Measurements from ENCODE around the gene IGSF11. TPM values are rescaled to one million over a fixed set of nuclear protein-coding genes. Genes with fewer than 3 reads are reported as not detected.

Gene IGSF11
- polyA plus RNA-seq, 3 donors = not detected

DNA sequence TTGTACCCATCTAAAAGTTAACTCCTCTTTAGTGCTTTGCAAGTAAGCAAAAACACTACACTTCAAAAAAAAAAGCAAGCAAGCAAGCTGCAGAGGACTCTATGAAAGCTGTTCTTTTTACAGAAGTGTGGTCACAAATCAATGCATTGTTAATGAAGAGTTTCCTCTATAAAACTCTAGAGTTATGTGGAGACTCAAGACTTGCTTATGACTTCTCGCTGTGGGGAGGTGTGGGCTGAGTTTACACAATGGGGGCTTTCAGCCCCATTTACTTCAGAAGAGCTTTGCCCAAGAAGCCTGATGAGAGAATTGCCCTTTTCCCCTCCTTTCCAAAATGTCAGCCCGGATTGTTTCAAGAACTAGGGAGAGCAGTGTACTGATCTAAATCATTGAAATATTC lies 144.4 kb downstream of the IGSF11 start:
- H3K4me3 ChIP-seq (replicated peaks in 1 of 3; ENCODE audit: low read depth in 2 of 3, low read length in 3 of 3) = no peak overlapping the region
- no peaks in the 10 kb centered on the region for H3K36me3 Mint-ChIP-seq
- no peaks in the 10 kb centered on the region for H3K9me3 ChIP-seq (replicated peaks in 1 of 2; ENCODE audit: control insufficient read depth in 1 of 2, insufficient read depth in 1 of 2, low read length in 2 of 2)
- no peak overlapping the region for H3K9ac ChIP-seq (ENCODE audit: insufficient read depth, low read length, poor library complexity, severe bottlenecking)
- no peaks in the 10 kb centered on the region for H3K9me3 Mint-ChIP-seq
- H2AFZ ChIP-seq (ENCODE audit: insufficient read depth, low read depth, low read length, poor library complexity, severe bottlenecking) = no peak overlapping the region
- H3K4me1 Mint-ChIP-seq = no peaks in the 10 kb centered on the region
- WGBS (ENCODE audit: insufficient coverage) = no CpG with 5 or more reads among the region's 2 CpGs
- no peaks in the 10 kb centered on the region for H3K27me3 ChIP-seq (ENCODE audit: control insufficient read depth in 2 of 2, insufficient read depth in 2 of 2, low read length in 2 of 2)
- peaks cover 0 to 9% (median 8%) of the 10 kb centered on the region in 3 donors for H3K27me3 Mint-ChIP-seq (ENCODE audit: low read depth in 3 of 3)
- DNase-seq = no peak
- no peak overlapping the region for H3K4me2 ChIP-seq (replicated peaks; ENCODE audit: extremely low read depth, low read length, poor library complexity, severe bottlenecking)
- no peaks in the 10 kb centered on the region for H3K79me2 ChIP-seq (ENCODE audit: insufficient read depth, low read length)
- no peaks in the 10 kb centered on the region for H4K20me1 ChIP-seq (ENCODE audit: insufficient read depth, low read length)
- no peak overlapping the region for H3K27ac ChIP-seq (ENCODE audit: low read depth in 1 of 2, low read length in 2 of 2)
- intact Hi-C loops (cut with micrococcal nuclease) = no loop called here
- H3K36me3 ChIP-seq (replicated peaks in 1 of 2; ENCODE audit: control insufficient read depth in 1 of 2, insufficient read depth in 2 of 2, low read length in 2 of 2) = no peaks in the 10 kb centered on the region
- TF ChIP-seq, protein P1, sequence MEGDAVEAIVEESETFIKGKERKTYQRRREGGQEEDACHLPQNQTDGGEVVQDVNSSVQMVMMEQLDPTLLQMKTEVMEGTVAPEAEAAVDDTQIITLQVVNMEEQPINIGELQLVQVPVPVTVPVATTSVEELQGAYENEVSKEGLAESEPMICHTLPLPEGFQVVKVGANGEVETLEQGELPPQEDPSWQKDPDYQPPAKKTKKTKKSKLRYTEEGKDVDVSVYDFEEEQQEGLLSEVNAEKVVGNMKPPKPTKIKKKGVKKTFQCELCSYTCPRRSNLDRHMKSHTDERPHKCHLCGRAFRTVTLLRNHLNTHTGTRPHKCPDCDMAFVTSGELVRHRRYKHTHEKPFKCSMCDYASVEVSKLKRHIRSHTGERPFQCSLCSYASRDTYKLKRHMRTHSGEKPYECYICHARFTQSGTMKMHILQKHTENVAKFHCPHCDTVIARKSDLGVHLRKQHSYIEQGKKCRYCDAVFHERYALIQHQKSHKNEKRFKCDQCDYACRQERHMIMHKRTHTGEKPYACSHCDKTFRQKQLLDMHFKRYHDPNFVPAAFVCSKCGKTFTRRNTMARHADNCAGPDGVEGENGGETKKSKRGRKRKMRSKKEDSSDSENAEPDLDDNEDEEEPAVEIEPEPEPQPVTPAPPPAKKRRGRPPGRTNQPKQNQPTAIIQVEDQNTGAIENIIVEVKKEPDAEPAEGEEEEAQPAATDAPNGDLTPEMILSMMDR (IDR thresholded peaks at IDR 0.05) = no peak
- no peak overlapping the region for H3K27ac Mint-ChIP-seq
- no peaks in the 10 kb centered on the region for H3K4me1 ChIP-seq (ENCODE audit: control insufficient read depth in 1 of 2, insufficient read depth in 2 of 2, low read length in 2 of 2)
- no peak overlapping the region for H3K4me3 Mint-ChIP-seq

DNA sequence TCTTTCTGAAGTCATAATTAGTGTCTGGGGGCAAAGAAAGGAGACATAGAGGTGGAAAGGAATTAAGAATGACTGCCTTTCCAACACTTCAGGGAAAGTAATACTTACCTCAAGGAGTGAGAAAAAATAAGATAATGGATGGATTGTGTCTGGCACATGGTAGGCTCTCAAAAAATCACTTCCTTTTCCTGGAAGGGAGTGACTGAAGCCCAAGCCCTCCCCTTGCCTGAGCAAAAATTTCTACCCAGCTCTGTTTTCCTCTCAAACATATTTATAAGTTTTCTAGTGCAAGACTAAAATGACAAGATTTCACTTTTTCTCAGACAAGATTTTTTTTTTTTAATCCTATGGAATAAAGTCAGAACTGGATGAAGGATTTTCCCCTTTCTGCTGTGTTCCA lies 145.0 kb downstream of the IGSF11 start:
- no peak for DNase-seq
- Mint-ChIP-seq H3K27me3 (ENCODE audit: low read depth in 3 of 3) (peaks cover 0 to 9% (median 9%) of the 10 kb centered on the region in 3 donors), H3K27ac (no peak overlapping the region), H3K4me1 (no peaks in the 10 kb centered on the region), H3K9me3 (no peaks in the 10 kb centered on the region), H3K4me3 (no peak overlapping the region), H3K36me3 (no peaks in the 10 kb centered on the region)
- Histone ChIP-seq H3K27ac (ENCODE audit: low read depth in 1 of 2, low read length in 2 of 2) (no peak overlapping the region), H3K36me3 (replicated peaks in 1 of 2; ENCODE audit: control insufficient read depth in 1 of 2, insufficient read depth in 2 of 2, low read length in 2 of 2) (no peaks in the 10 kb centered on the region), H2AFZ (ENCODE audit: insufficient read depth, low read depth, low read length, poor library complexity, severe bottlenecking) (no peak overlapping the region), H4K20me1 (ENCODE audit: insufficient read depth, low read length) (no peaks in the 10 kb centered on the region), H3K79me2 (ENCODE audit: insufficient read depth, low read length) (no peaks in the 10 kb centered on the region), H3K27me3 (ENCODE audit: control insufficient read depth in 2 of 2, insufficient read depth in 2 of 2, low read length in 2 of 2) (no peaks in the 10 kb centered on the region), H3K4me1 (ENCODE audit: control insufficient read depth in 1 of 2, insufficient read depth in 2 of 2, low read length in 2 of 2) (no peaks in the 10 kb centered on the region), H3K9me3 (replicated peaks in 1 of 2; ENCODE audit: control insufficient read depth in 1 of 2, insufficient read depth in 1 of 2, low read length in 2 of 2) (no peaks in the 10 kb centered on the region), H3K4me2 (replicated peaks; ENCODE audit: extremely low read depth, low read length, poor library complexity, severe bottlenecking) (no peak overlapping the region), H3K4me3 (replicated peaks in 1 of 3; ENCODE audit: low read depth in 2 of 3, low read length in 3 of 3) (no peak overlapping the region), H3K9ac (ENCODE audit: insufficient read depth, low read length, poor library complexity, severe bottlenecking) (no peak overlapping the region)
- TF ChIP-seq, protein P1 (IDR thresholded peaks at IDR 0.05) = no peak
- intact Hi-C loops (cut with micrococcal nuclease) = loop anchor here in 1 of 2 donors (10.0 kb wide), 1 partner anchor 355 kb away; the partner anchor contains the start of gene B4GALT4
